Neural progenitor cell (in vitro differentiated cells): ENCODE measurements around the gene DDX11. TPM values are rescaled to one million over a fixed set of nuclear protein-coding genes. Genes with fewer than 3 reads are reported as not detected.

ENCODE experiments used
- DNase-seq: peaks from one replicate; pipeline ENCODE4 v3.0.0-alpha.2; 2016; ENCODE audit warnings: low spot score
- H2AFZ ChIP-seq: fragments of 200-600 bp; sonication (generic); replicated peaks from 2 replicates; pipeline ENCODE4 v1.6.1; 2016; ENCODE audit warnings: antibody characterized with exemption
- H3F3A ChIP-seq: fragments of 200-600 bp; sonication (generic); 2 replicates; pipeline ENCODE4 v1.6.1; 2016; ENCODE audit warnings: antibody characterized with exemption, low read depth
- H3K27ac ChIP-seq: fragments of 200-600 bp; sonication (generic); 2 replicates; pipeline ENCODE4 v1.5.1; 2016; ENCODE audit warnings: mild to moderate bottlenecking
- H3K27me3 ChIP-seq: fragments of 200-600 bp; sonication (generic); 2 replicates; pipeline ENCODE4 v1.6.1; 2016; ENCODE audit warnings: mild to moderate bottlenecking, moderate library complexity
- H3K36me3 ChIP-seq: fragments of 200-600 bp; sonication (generic); 2 replicates; pipeline ENCODE4 v1.5.1; 2016
- H3K4me1 ChIP-seq: fragments of 200-600 bp; sonication (generic); 2 replicates; pipeline ENCODE4 v1.6.1; 2016; ENCODE audit warnings: mixed run types
- H3K4me2 ChIP-seq: fragments of 200-600 bp; sonication (generic); 2 replicates; pipeline ENCODE4 v1.6.1; 2016
- H3K4me3 ChIP-seq: fragments of 200-600 bp; sonication (generic); 2 replicates; pipeline ENCODE4 v1.5.1; 2016
- H3K79me2 ChIP-seq: fragments of 200-600 bp; sonication (generic); 2 replicates; pipeline ENCODE4 v1.6.1; 2016; ENCODE audit warnings: low read depth
- H3K9ac ChIP-seq: fragments of 200-600 bp; sonication (generic); 2 replicates; pipeline ENCODE4 v1.6.1; 2016
- H3K9me3 ChIP-seq: fragments of 200-600 bp; sonication (generic); 2 replicates; pipeline ENCODE4 v1.5.1; 2016; ENCODE audit warnings: low read depth
- H4K20me1 ChIP-seq: fragments of 200-600 bp; sonication (generic); 2 replicates; pipeline ENCODE4 v1.6.1; 2016; ENCODE audit warnings: low read depth
- H3K27ac Mint-ChIP-seq: 3 replicates; pipeline ENCODE4 v1.8.0; 2021; ENCODE audit warnings: mixed read lengths
- H3K27me3 Mint-ChIP-seq: 2 replicates; pipeline ENCODE4 v1.8.0; 2022; ENCODE audit warnings: low read depth, mild to moderate bottlenecking, inconsistent platforms, moderate library complexity, mixed read lengths; ENCODE audit not compliant: insufficient read depth
- H3K36me3 Mint-ChIP-seq: 3 replicates; pipeline ENCODE4 v1.8.0; 2021; ENCODE audit warnings: mixed read lengths
- H3K4me1 Mint-ChIP-seq: 3 replicates; pipeline ENCODE4 v1.8.0; 2021; ENCODE audit warnings: mixed read lengths
- H3K4me3 Mint-ChIP-seq: 3 replicates; pipeline ENCODE4 v1.8.0; 2021; ENCODE audit warnings: mild to moderate bottlenecking, moderate library complexity, mixed read lengths
- H3K9me3 Mint-ChIP-seq: 3 replicates; pipeline ENCODE4 v1.8.0; 2020; ENCODE audit warnings: mixed read lengths
- CTCF ChIP-seq: fragments of 200-600 bp; sonication (generic); IDR thresholded peaks from 2 replicates; pipeline ENCODE4 v1.5.1; 2017; ENCODE audit warnings: antibody characterized with exemption, mild to moderate bottlenecking
- EZH2 ChIP-seq: fragments of 200-600 bp; sonication (generic); IDR thresholded peaks from 2 replicates; pipeline ENCODE4 v1.6.1; 2017; ENCODE audit warnings: antibody characterized with exemption, mild to moderate bottlenecking, moderate library complexity
- EZH2phosphoT487 ChIP-seq: fragments of 200-600 bp; sonication (generic); IDR thresholded peaks from 2 replicates; pipeline ENCODE4 v1.6.1; 2017; ENCODE audit warnings: antibody characterized with exemption
- total RNA-seq: library from RNA; depleted of rRNA; stranded (reverse); fragments of >200 nt; gene quantifications from 2 replicates; pipeline ENCODE4 v1.2.3, GENCODE V29; 2015; ENCODE audit warnings: low replicate concordance

The DDX11 gene
- total RNA-seq, 1 donor from 2014 or later = 80.1 TPM

DNA sequence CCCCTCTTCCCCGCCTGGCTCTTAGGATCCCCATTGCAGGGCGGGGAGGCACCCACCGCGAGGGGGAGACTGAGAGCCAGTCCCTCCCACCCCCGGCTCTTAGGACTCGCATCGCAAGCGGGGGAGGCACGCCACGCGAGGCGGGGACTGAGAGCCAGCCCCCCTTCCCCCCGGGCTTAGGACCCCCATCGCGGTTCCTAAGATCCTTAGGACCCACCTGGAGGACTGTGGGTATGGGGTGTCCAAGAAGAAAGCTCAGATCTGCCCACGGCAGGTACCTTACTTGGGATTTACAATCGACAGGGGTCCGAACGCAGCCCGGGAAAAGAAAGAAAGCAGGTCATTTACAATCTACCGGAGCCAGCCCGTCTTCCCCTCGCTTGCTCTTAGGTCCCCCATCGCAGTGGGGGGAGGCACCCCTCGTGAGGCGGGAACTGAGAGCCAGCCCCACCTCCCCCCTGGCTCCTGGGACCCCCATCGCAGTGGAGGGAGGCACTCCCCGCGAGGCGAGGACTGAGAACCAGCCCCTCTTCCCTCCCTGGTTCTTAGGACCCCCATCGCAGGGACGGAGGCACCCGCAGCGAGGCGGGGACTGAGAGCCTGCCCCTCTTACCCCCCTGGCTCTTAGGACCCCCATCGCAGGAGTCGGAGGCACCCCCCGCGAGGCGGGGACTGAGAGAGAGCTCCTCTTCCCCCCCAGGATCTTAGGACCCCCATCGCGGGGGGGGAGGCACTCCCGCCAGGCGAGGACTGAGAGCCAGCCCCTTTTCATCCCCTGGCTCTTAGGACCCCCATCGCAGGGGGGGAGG is 43.7 kb downstream of the DDX11 start:
- Mint-ChIP-seq H3K27ac (no peak overlapping the region), H3K4me3 (peak overlapping the region; percentile 86), H3K4me1 (peaks cover 3% of the 10 kb centered on the region), H3K27me3 (peaks cover 14% of the 10 kb centered on the region), H3K36me3 (no peaks in the 10 kb centered on the region), H3K9me3 (no peaks in the 10 kb centered on the region)
- H3K36me3 ChIP-seq = no peaks in the 10 kb centered on the region
- no peak overlapping the region for H3K9ac ChIP-seq
- H2AFZ ChIP-seq = peak overlapping the region; percentile 92
- H3F3A ChIP-seq = peaks cover 9% of the 10 kb centered on the region
- H3K9me3 ChIP-seq = no peaks in the 10 kb centered on the region
- H3K27ac ChIP-seq = no peak overlapping the region
- H3K4me3 ChIP-seq = peak overlapping the region; percentile 74
- H4K20me1 ChIP-seq = no peaks in the 10 kb centered on the region
- peaks cover 42% of the 10 kb centered on the region for H3K27me3 ChIP-seq
- no peaks in the 10 kb centered on the region for H3K4me1 ChIP-seq
- TF ChIP-seq EZH2phosphoT487 = no peak
- peak; percentile 88 for TF ChIP-seq CTCF
- TF ChIP-seq EZH2 = peak; percentile 70
- H3K79me2 ChIP-seq = no peaks in the 10 kb centered on the region
- H3K4me2 ChIP-seq = peak overlapping the region; percentile 93
- peak; percentile 86 for DNase-seq

DNA sequence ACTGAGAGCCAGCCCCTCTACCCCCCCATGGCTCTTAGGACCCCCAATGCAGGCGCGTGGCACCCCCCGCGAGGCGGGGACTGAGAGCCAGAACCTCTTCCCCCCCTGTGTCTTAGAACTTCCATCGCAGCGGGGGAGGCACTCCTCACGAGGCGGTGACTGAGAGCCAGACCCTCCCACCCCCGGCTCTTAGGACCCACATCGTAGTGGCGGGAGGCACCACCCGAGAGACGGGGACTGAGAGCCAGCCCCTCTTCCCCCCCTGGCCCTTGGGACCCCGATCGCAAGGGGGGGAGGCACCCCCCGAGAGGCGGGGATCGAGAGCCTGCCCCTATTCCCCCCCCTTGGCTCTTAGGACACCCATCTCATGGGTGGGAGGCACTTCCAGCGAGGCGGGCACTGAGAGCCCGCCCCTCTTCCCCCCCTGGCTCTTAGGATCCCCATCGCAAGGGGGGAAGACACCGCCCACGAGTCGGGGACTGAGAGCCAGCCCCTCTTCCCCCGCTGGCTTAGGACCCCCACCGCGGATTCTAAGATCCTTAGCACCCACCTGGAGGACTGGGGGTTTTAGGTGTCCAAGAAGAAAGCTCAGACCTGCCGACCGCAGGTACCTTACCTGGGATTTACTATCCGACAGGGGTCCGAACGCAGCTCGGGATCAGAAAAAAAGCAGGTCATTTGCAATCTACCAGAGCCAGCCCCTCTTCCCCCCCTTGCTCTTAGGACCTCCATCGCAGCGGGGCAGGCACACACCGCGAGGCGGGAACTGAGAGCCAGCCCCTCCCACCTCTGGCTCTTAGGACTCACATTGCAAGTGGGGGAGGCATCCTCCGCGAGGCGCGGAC is 44.9 kb downstream of the DDX11 start:
- peak overlapping the region; percentile 79 for H2AFZ ChIP-seq
- H3K9me3 Mint-ChIP-seq = no peaks in the 10 kb centered on the region
- DNase-seq = peak; percentile 87

More for the DNA sequence above, 44.9 kb downstream of the DDX11 start:
- peaks cover 42% of the 10 kb centered on the region for H3K27me3 ChIP-seq
- H3K4me1 ChIP-seq = no peaks in the 10 kb centered on the region
- peak overlapping the region; percentile 81 for H3K4me3 Mint-ChIP-seq
- no peak overlapping the region for H3K9ac ChIP-seq
- H3K79me2 ChIP-seq = no peaks in the 10 kb centered on the region
- H3K36me3 Mint-ChIP-seq = no peaks in the 10 kb centered on the region
- peaks cover 3% of the 10 kb centered on the region for H3K4me1 Mint-ChIP-seq
- TF ChIP-seq CTCF (no peak), EZH2 (no peak), EZH2phosphoT487 (no peak)
- H3K27ac Mint-ChIP-seq = no peak overlapping the region
- H3K27me3 Mint-ChIP-seq = peaks cover 14% of the 10 kb centered on the region
- H3K27ac ChIP-seq = no peak overlapping the region
- no peaks in the 10 kb centered on the region for H3K36me3 ChIP-seq
- H3K4me3 ChIP-seq = peak overlapping the region; percentile 74
- no peaks in the 10 kb centered on the region for H3K9me3 ChIP-seq
- peak overlapping the region; percentile 93 for H3K4me2 ChIP-seq
- H4K20me1 ChIP-seq = no peaks in the 10 kb centered on the region
- H3F3A ChIP-seq = peaks cover 9% of the 10 kb centered on the region
